OCI-M2 (cell line): ENCODE results near the gene HIPK4.
"Not testable (repeated sequence)": the region's sequence is repeated elsewhere in the genome, so short reads cannot be mapped to it uniquely, and the experiment has no call there.

Source experiments
- DNase-seq: peaks from one replicate; lab custom pipeline; 2025; ENCODE audit not compliant: unreplicated experiment; lab: John Stamatoyannopoulos, UW

Gene HIPK4

DNA sequence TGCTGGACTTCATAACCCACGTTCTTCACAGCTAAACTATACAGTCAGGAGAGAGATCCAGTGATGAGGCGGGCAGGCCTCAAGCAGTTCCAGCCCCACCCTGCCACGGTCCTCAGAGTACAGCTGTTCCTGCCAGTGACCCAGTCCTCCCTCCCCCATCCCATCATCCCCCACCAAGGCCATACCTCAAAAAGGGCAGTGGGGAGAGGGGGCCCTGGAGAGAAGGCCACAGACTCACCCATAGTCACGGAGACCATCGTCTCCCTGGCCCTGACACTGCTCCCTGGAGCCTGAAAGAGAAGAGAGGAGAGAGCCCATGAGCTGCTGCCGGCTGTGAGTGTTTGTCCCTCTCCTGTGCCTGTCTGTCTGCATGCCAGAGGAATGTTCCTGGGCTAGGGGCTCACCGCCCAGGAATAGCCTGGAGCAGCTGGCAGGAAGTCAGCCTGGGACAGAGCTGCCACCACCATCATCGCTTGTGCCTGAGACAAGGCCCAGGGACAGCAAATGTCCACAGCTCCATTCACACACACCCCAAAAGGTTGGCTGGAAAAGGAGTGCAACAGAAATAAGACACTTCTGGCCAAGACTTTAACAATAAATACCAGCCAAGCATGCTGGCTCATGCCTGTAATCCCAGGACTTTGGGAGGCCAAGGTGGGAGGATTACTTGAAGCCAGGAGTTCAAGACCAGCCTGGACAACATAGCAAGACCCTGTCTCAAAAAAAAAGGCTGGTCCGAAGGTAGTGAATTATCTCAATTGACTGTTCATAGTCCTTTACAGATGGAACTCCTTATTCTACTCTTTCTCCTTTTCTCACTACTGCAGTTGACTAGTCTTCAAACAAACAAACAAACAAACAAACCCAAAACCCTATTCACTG lies 48.1 kb downstream of the HIPK4 start:
- no peak for DNase-seq

DNA sequence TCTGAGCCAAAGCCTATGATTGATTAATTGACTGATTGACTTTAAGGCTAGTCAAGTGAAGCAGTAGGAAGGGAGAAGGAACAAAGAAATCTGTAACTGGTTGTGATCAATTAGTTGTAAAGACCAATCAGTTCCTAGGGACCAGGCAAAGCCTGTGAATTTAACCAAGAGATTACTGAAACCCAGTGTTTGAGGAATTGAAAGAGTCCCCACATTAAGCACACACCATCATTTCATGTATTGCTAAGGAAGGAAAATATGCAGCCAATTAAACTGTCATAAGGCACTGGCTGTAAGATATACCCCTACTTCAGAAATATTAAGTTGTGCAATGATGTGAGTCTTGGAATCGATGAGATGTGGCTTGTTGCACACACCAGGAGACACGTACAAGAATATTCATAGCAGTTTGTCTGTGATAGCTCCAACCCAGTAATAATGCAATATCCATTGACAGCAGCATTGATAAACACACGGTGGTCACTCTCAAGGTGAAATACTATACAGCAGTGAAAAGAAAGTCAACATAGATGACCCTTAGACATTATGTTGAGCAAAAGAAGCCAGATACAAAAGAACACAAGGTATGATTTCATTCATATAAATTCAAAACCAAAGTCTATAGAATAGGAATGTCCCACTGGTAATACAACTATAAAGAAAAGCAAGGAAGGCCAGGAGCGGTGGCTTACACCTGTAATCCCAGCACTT lies 50.8 kb downstream of the HIPK4 start:
- DNase-seq: no peak

DNA sequence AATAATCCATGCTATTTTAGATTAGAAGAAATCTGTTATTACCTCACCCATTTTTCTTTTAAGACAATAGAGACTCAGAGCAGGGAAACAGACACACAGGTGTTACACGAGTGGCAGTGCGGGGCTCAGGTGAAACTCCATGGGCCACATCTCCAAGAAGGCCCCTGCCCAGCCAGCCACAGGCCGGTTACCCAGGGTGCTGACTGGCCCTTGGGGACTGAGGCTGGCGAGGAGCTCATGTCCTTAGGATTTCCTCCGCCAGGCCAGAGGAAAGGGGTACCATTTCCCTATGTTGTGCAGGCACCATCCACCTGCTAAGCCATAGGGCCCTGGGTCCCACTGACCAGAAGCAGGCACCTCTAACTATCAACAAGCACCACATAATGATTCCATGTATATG lies 52.4 kb downstream of the HIPK4 start:
- DNase-seq: no peak

DNA sequence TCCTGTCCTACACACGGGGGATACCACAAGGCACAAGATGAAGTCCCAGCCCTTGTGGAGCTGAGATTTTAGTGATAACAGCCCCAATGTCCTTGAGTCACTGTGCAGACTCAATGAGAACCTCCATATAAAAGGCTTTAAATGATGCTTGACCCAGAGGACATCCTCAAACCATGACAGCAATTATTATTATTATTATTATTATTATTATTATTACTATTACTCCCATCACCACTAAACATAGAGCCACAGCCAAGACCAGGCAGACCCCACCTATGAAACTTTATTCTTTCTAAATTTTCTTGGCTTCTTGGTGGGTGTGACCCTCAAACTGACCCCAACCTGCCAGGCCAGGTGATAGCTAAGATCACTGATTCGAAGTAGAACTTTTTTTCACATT lies 52.9 kb downstream of the HIPK4 start:
- DNase-seq: no peak

DNA sequence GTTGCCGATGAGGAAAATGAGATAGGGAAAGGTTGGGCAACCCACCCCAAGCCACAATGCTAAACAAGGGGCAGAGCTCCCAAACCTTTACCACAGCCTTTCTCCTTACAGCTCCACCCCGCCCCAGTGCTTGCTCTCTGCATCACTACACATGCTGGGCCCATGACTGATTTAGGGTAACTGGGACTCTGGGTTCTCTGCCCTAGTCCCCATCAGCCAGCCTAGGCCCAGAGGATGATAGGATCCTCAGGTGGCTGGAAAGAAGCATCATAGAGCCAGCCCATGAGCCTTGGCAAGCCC lies 53.4 kb downstream of the HIPK4 start:
- DNase-seq: no peak

DNA sequence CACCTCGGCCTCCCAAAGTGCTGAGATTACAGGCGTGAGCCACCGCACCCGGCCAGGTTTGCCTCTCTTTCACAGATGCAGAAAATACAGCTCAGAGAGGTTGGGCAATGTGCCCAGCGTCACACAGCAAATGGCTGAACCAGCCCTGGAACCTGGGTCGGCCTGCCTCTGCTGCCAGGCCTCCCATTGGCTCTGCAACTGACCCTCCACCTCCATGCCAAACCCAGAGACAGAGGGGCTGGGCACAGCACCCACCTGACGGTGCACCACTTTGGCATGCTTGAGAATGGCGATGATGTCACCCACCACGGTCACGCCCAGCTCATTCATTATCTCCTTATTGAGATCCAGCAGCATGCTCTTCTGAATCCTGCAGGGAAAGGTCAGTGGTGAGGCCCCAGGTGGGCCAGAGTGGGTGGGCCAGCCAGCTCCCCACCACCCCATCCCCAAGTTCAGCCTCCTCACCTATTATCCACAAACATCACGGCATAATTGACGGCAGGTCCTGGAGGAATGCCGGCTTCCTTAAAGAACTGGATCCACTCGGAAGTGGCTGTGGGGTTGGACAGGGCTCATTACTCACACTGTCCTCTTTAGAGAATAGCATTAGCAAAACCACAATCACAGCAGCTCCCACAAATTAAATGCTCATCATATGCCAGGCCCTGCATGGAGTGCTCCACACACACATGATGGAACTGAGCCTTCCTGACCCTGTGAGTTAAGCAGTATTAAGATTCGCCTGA lies 54.0 kb downstream of the HIPK4 start:
- DNase-seq: no peak

DNA sequence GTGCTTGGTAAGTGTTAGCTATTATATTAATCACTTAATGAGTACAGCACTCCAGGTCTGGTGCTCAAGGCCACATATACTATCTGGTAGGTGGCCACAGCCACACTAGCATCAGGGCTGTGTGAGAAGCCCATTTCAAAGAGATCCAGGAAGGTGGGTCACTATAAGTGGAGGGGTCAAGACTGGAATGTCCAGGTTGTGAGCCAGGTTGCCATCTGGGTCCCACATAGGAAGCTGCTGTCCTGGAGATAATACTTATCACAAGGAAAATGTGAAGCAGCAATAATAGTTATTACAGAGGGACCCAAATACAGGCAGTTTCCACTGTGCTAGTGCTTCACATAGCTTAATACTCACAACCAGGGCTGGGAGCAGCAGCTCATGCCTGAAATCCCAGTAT lies 54.9 kb downstream of the HIPK4 start:
- DNase-seq: no peak

DNA sequence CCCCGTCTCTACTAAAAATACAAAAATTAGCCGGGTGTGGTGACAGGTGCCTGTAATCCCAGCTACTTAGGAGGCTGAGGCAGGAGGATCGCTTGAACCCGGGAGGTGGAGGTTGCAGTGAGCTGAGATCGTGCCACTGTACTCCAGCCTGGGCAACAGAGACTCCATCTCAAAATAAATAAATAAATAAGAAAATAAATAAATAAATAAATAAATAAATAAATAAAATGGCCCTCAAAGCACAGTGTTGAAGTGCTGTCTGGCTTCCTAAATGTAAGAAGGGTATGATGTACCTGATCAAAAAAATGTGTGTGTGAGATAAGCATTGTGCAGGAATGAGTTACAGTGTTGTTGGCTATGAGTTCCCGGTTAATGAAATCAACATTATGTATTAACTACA lies 56.9 kb downstream of the HIPK4 start:
- not testable (repeated sequence) for DNase-seq

DNA sequence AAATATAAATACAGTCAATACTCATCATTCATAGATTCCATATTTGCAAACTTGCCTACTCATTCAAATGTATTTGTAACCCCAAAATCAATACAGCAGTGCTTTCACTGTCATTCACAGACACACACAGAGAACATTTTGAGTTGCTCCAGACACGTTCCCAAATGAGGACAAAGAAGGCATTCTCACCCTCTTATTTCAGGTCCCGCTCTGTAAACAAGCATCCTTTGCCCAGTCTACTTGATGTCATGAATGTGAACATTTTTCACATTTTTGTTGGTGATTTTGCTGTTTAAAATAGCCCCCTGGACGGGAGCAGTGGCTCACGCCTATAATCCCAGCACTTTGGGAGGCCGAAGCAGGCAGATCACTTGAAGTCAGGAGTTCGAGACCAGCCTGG lies 57.3 kb downstream of the HIPK4 start:
- no peak for DNase-seq

DNA sequence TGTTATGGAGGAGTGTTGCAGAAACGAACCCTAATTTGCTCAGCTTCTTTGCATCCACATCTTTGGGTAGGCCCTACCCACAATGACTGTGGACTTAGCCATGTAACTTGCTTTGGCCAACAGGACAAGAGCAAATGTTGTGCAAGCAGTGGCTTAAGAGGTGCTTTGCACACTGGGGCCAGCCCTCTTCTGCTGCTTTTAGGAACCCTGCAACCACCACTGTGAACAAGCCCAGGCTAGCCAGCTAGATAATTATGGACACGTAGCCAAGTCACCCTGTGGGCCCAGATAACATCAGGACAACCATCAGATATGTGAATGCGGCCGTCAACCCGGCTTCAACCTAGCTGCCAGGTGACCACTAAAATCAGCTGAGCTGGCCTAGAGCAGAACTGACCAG lies 58.9 kb downstream of the HIPK4 start:
- no peak for DNase-seq
